HEK293 (cell line): ENCODE data around the gene PARVA.

Experiments used
- ATF2 ChIP-seq: fragments of 450-650 bp; formaldehyde crosslinking; IDR thresholded peaks from 2 replicates; pipeline ENCODE4 v1.5.1; 2016; ENCODE audit warnings: missing biosample characterization, missing genetic modification characterization, low read depth
- CTCF ChIP-seq: fragments of 450-650 bp; formaldehyde crosslinking; IDR thresholded peaks from 2 replicates; pipeline ENCODE4 v1.5.1; 2016; ENCODE audit warnings: missing biosample characterization, missing genetic modification characterization
- KLF7 ChIP-seq: fragments of 450-650 bp; formaldehyde crosslinking; IDR thresholded peaks from 2 replicates; pipeline ENCODE4 v1.5.1; 2016; ENCODE audit warnings: missing biosample characterization, missing genetic modification characterization, borderline replicate concordance
- PBX3 ChIP-seq: sonication (generic); formaldehyde crosslinking; IDR thresholded peaks from 2 replicates; pipeline ENCODE4 v1.8.1; 2022; ENCODE audit warnings: mild to moderate bottlenecking, moderate library complexity, missing genetic modification reagents
- REST ChIP-seq: fragments of 450-650 bp; formaldehyde crosslinking; IDR thresholded peaks from 2 replicates; pipeline ENCODE4 v1.5.1; 2016; ENCODE audit warnings: missing biosample characterization, missing genetic modification characterization
- SP2 ChIP-seq: fragments of 450-650 bp; formaldehyde crosslinking; IDR thresholded peaks from 2 replicates; pipeline ENCODE4 v1.5.1; 2016; ENCODE audit warnings: missing biosample characterization, missing genetic modification characterization
- WT1 ChIP-seq: fragments of 450-650 bp; formaldehyde crosslinking; IDR thresholded peaks from 2 replicates; pipeline ENCODE4 v1.5.1; 2016; ENCODE audit warnings: missing biosample characterization, missing genetic modification characterization
- ZBTB17 ChIP-seq: fragments of 450-650 bp; formaldehyde crosslinking; IDR thresholded peaks from 2 replicates; pipeline ENCODE4 v1.5.1; 2016; ENCODE audit warnings: missing biosample characterization, missing genetic modification characterization
- ZBTB20 ChIP-seq: fragments of 450-650 bp; formaldehyde crosslinking; IDR thresholded peaks from 2 replicates; pipeline ENCODE4 v1.5.1; 2016; ENCODE audit warnings: missing biosample characterization, missing genetic modification characterization
- ZNF292 ChIP-seq: fragments of 450-650 bp; formaldehyde crosslinking; IDR thresholded peaks from 2 replicates; pipeline ENCODE4 v1.5.1; 2016; ENCODE audit warnings: low read depth, missing biosample characterization, missing genetic modification characterization, borderline replicate concordance
- ZNF544 ChIP-seq: fragments of 450-650 bp; formaldehyde crosslinking; IDR thresholded peaks from 2 replicates; pipeline ENCODE4 v1.5.0; 2017; ENCODE audit warnings: missing biosample characterization, missing genetic modification characterization
- ZNF558 ChIP-seq: fragments of 450-650 bp; formaldehyde crosslinking; IDR thresholded peaks from 2 replicates; pipeline ENCODE4 v1.5.1; 2016; ENCODE audit warnings: missing biosample characterization, missing genetic modification characterization

- TF ChIP-seq SP2 (tag by site-specific recombination) (no peak), ZNF292 (no peak), CTCF (tag by site-specific recombination) (no peak), ZBTB17 (tag by site-specific recombination) (no peak), ATF2 (tag by site-specific recombination) (no peak), ZBTB20 (no peak), REST (no peak), ZNF558 (no peak), ZNF544 (no peak), PBX3 (CRISPR knock-in tag) (no peak), WT1 (tag by site-specific recombination) (no peak), KLF7 (tag by site-specific recombination) (no peak)
Measured at GRCh38 chr11:12556155-12556554, 178.8 kb downstream of the PARVA start.
